OCI-LY1 (cell line): ENCODE measurements around the gene TPRKB.
"Not testable (repeated sequence)": the region's sequence is repeated elsewhere in the genome, so short reads cannot be mapped to it uniquely, and the experiment has no call there.

Experiments used
- H2AFZ ChIP-seq: fragments of 200-600 bp; sonication (generic), shearing (Covaris generic); 2 replicates; pipeline ENCODE4 v1.6.0; 2014; ENCODE audit warnings: antibody characterized with exemption, mild to moderate bottlenecking, low read length
- H3F3A ChIP-seq: fragments of 200-600 bp; sonication (generic), shearing (Covaris generic); 2 replicates; pipeline ENCODE4 v1.6.0; 2014; ENCODE audit warnings: mild to moderate bottlenecking, antibody characterized with exemption, low read length, moderate library complexity; ENCODE audit not compliant: insufficient read depth
- H3K27ac ChIP-seq: fragments of 200-600 bp; sonication (generic); 2 replicates; pipeline ENCODE4 v1.5.1; 2014; ENCODE audit warnings: low read length, mixed run types, mild to moderate bottlenecking, low read depth; ENCODE audit not compliant: poor library complexity, severe bottlenecking
- H3K27me3 ChIP-seq: fragments of 200-600 bp; sonication (generic); 2 replicates; pipeline ENCODE4 v1.6.0; 2014; ENCODE audit warnings: antibody characterized with exemption, mild to moderate bottlenecking, low read length, moderate library complexity; ENCODE audit not compliant: insufficient read depth
- H3K36me3 ChIP-seq: fragments of 200-600 bp; sonication (generic); 2 replicates; pipeline ENCODE4 v1.6.1; 2014; ENCODE audit warnings: mild to moderate bottlenecking, antibody characterized with exemption, low read length, moderate library complexity, mixed read lengths; ENCODE audit not compliant: insufficient read depth
- H3K4me1 ChIP-seq: fragments of 200-600 bp; sonication (generic); 2 replicates; pipeline ENCODE4 v1.5.1; 2014; ENCODE audit warnings: mild to moderate bottlenecking, low read length, moderate library complexity; ENCODE audit not compliant: insufficient read depth, severe bottlenecking
- H3K4me2 ChIP-seq: fragments of 200-600 bp; sonication (generic), shearing (Covaris generic); 2 replicates; pipeline ENCODE4 v1.6.1; 2014; ENCODE audit warnings: low read length
- H3K4me3 ChIP-seq: fragments of 200-600 bp; sonication (generic); 2 replicates; pipeline ENCODE4 v1.5.1; 2014; ENCODE audit warnings: low read length, low read depth, mild to moderate bottlenecking, mixed read lengths; ENCODE audit not compliant: poor library complexity, severe bottlenecking
- H3K79me2 ChIP-seq: fragments of 200-600 bp; shearing (Covaris generic); 2 replicates; pipeline ENCODE4 v1.6.1; 2016; ENCODE audit warnings: mixed run types, low read length, mixed read lengths; ENCODE audit not compliant: insufficient read depth
- H3K9ac ChIP-seq: fragments of 200-600 bp; sonication (generic), shearing (Covaris generic); 2 replicates; pipeline ENCODE4 v1.6.1; 2014; ENCODE audit warnings: mild to moderate bottlenecking, low read length, mixed read lengths
- H3K9me2 ChIP-seq: fragments of 200-600 bp; sonication (generic), shearing (Covaris generic); 2 replicates; pipeline ENCODE4 v1.6.1; 2014; ENCODE audit warnings: low read depth, mild to moderate bottlenecking, low read length, mixed read lengths
- H3K9me3 ChIP-seq: fragments of 200-600 bp; shearing (Covaris generic); 2 replicates; pipeline ENCODE4 v1.6.1; 2014; ENCODE audit warnings: low read length, mixed read lengths
- H4K20me1 ChIP-seq: fragments of 200-600 bp; sonication (generic), shearing (Covaris generic); 2 replicates; pipeline ENCODE4 v1.6.0; 2016; ENCODE audit warnings: mild to moderate bottlenecking, low read length; ENCODE audit not compliant: insufficient read depth
- TF ChIP-seq, protein P1 (sequence below): fragments of 200-600 bp; sonication (generic), shearing (Covaris generic); IDR thresholded peaks from 2 replicates; pipeline ENCODE4 v1.5.1; 2017; ENCODE audit warnings: mild to moderate bottlenecking, antibody characterized with exemption, low read length, moderate library complexity, mixed read lengths

TPRKB gene

DNA sequence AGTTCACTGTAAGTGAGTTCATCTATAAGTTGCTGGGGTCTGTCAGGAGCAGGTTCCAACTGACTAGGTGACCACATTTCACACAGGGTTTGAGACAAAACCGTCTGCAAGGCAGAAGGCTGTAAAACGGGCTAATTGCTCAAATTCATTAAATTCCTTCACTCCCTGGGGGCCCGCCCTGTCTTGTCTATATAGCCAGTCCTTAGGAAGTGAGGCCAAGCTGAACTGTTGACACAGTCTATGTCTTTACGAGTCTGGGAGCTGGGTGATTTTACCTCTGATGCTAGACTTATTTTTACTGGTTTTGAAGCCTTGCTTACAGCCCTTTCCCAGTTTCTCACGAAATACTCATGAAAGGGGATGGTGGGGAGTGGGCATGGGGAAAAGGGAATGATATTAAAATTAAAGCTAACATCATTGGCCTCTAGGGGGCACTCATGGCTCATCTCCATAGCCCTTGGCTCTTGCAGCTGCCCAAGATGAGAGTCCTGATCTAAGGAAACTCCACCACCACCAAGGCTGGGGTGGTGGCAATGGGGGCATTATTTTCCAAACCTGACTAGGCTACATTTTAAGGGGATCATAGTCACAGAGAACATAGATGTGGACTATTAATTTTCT is 57.1 kb downstream of the TPRKB start:
- TF ChIP-seq, protein P1, sequence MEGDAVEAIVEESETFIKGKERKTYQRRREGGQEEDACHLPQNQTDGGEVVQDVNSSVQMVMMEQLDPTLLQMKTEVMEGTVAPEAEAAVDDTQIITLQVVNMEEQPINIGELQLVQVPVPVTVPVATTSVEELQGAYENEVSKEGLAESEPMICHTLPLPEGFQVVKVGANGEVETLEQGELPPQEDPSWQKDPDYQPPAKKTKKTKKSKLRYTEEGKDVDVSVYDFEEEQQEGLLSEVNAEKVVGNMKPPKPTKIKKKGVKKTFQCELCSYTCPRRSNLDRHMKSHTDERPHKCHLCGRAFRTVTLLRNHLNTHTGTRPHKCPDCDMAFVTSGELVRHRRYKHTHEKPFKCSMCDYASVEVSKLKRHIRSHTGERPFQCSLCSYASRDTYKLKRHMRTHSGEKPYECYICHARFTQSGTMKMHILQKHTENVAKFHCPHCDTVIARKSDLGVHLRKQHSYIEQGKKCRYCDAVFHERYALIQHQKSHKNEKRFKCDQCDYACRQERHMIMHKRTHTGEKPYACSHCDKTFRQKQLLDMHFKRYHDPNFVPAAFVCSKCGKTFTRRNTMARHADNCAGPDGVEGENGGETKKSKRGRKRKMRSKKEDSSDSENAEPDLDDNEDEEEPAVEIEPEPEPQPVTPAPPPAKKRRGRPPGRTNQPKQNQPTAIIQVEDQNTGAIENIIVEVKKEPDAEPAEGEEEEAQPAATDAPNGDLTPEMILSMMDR = peak; percentile 63
- H2AFZ ChIP-seq, H3K4me1 ChIP-seq, H3K4me2 ChIP-seq, H3F3A ChIP-seq, H3K79me2 ChIP-seq, H3K9ac ChIP-seq, H3K27ac ChIP-seq, H4K20me1 ChIP-seq, H3K36me3 ChIP-seq, H3K9me3 ChIP-seq, H3K9me2 ChIP-seq, H3K27me3 ChIP-seq, H3K4me3 ChIP-seq: not testable (repeated sequence)
